ENCODE measurements around the gene HARBI1. TPM values are rescaled to one million over a fixed set of nuclear protein-coding genes. Genes with fewer than 3 reads are reported as not detected.
A peak's percentile ranks its signal among the peaks of the same experiment; 100 is the strongest.
"Not testable (repeated sequence)": the region's sequence is repeated elsewhere in the genome, so short reads cannot be mapped to it uniquely, and the experiment has no call there.

Gene HARBI1
- total RNA-seq, 1 experiment from 2014 or later = 7.6 TPM

GRCh38 chr11:46590740-46591605 lies 26.1 kb downstream of the HARBI1 start:
- ChIA-PET CTCF (no interaction called here), POLR2A (interaction anchor here (0.7 to 1.1 kb wide), 2 partner anchors 37 to 60 kb away, joined by 3 to 5 read pairs; no protein-coding TSS in a partner anchor)
- DNase-seq = no peak
- peaks cover 7% of the 10 kb centered on the region for H3K36me3 Mint-ChIP-seq (ENCODE audit: insufficient read depth, unreplicated experiment)
- BruUV-seq (replicated peaks) = TSS peak; percentile 22
- H3K36me3 ChIP-seq (ENCODE audit: control insufficient read depth, insufficient read depth, low read length) = no peaks in the 10 kb centered on the region
- H3K9me3 ChIP-seq = no peaks in the 10 kb centered on the region
- no peaks in the 10 kb centered on the region for H3K9me3 Mint-ChIP-seq (ENCODE audit: unreplicated experiment)
- peaks cover 23% of the 10 kb centered on the region for H3K4me1 Mint-ChIP-seq (ENCODE audit: low read depth, unreplicated experiment)
- peaks cover 27% of the 10 kb centered on the region for H3K4me1 ChIP-seq
- no peak overlapping the region for H3K4me3 ChIP-seq (ENCODE audit: low read depth, low read length)
- no peaks in the 10 kb centered on the region for H3K27me3 Mint-ChIP-seq (ENCODE audit: insufficient read depth, unreplicated experiment)
- peak overlapping the region; percentile 5 for H3K4me3 Mint-ChIP-seq (ENCODE audit: unreplicated experiment)
- intact Hi-C loops (cut with micrococcal nuclease; ENCODE audit: unreplicated experiment) = no loop called here
- H3K27ac Mint-ChIP-seq (ENCODE audit: unreplicated experiment) = peak overlapping the region; percentile 12
- no peaks in the 10 kb centered on the region for H3K27me3 ChIP-seq (replicated peaks; ENCODE audit: control insufficient read depth, insufficient read depth, low read length)
- TF ChIP-seq CTCF (IDR thresholded peaks at IDR 0.05; ENCODE audit: insufficient read depth in 1 of 2, low read depth in 1 of 2, low read length in 1 of 2, severe bottlenecking in 1 of 2, unreplicated experiment in 1 of 2) = no peak

- no peak overlapping the region for H3K4me3 ChIP-seq (ENCODE audit: low read depth, low read length)
- no peak overlapping the region for H3K4me3 Mint-ChIP-seq (ENCODE audit: unreplicated experiment)
- peaks cover 23% of the 10 kb centered on the region for H3K4me1 ChIP-seq
- H3K36me3 ChIP-seq (ENCODE audit: control insufficient read depth, insufficient read depth, low read length) = no peaks in the 10 kb centered on the region; the same call in 1 of the 2 replicates
- H3K9me3 ChIP-seq = no peaks in the 10 kb centered on the region
- ChIA-PET CTCF (no interaction called here), POLR2A (no interaction called here)
- no peak for TF ChIP-seq CTCF (IDR thresholded peaks at IDR 0.05; ENCODE audit: insufficient read depth in 1 of 2, low read depth in 1 of 2, low read length in 1 of 2, severe bottlenecking in 1 of 2, unreplicated experiment in 1 of 2)
- H3K9me3 Mint-ChIP-seq (ENCODE audit: unreplicated experiment) = no peaks in the 10 kb centered on the region
- peaks cover 7% of the 10 kb centered on the region for H3K36me3 Mint-ChIP-seq (ENCODE audit: insufficient read depth, unreplicated experiment)
- intact Hi-C loops (cut with micrococcal nuclease; ENCODE audit: unreplicated experiment) = no loop called here
- BruUV-seq (replicated peaks) = no TSS peak
- H3K4me1 Mint-ChIP-seq (ENCODE audit: low read depth, unreplicated experiment) = peaks cover 17% of the 10 kb centered on the region
- no peak for DNase-seq
- H3K27me3 Mint-ChIP-seq (ENCODE audit: insufficient read depth, unreplicated experiment) = no peaks in the 10 kb centered on the region
- H3K27ac Mint-ChIP-seq (ENCODE audit: unreplicated experiment) = no peak overlapping the region
- H3K27me3 ChIP-seq (replicated peaks; ENCODE audit: control insufficient read depth, insufficient read depth, low read length) = no peaks in the 10 kb centered on the region
These were observed 28.1 kb downstream of the HARBI1 start for GRCh38 chr11:46588915-46589314.

DNA sequence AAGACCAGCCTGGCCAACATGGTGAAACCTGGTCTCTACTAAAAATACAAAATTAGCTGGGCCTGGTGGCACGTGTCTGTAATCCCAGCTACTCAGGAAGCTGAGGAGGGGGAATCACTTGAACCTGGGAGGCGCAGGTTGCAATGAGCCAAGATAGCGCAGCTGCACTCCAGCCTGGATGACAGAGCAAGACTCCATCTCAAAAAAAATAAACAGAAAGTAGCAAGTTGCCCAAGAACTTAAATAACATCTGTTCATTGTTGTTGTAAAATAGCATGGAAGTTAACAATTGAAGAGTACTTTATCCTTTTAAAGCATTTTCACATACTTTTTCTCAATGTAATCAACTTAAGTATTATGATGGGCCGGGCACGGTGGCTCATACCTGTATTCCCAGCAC lies 28.9 kb downstream of the HARBI1 start:
- Mint-ChIP-seq H3K4me1 (ENCODE audit: low read depth, unreplicated experiment) (peaks cover 17% of the 10 kb centered on the region), H3K9me3 (ENCODE audit: unreplicated experiment) (no peaks in the 10 kb centered on the region), H3K36me3 (ENCODE audit: insufficient read depth, unreplicated experiment) (no peaks in the 10 kb centered on the region), H3K27me3 (ENCODE audit: insufficient read depth, unreplicated experiment) (no peaks in the 10 kb centered on the region), H3K4me3 (ENCODE audit: unreplicated experiment) (no peak overlapping the region), H3K27ac (ENCODE audit: unreplicated experiment) (no peak overlapping the region)
- no peak for TF ChIP-seq CTCF (IDR thresholded peaks at IDR 0.05; ENCODE audit: insufficient read depth in 1 of 2, low read depth in 1 of 2, low read length in 1 of 2, severe bottlenecking in 1 of 2, unreplicated experiment in 1 of 2)
- POLR2A ChIA-PET = no interaction called here
- CTCF ChIA-PET = no interaction called here
- DNase-seq = no peak
- no peak overlapping the region for H3K4me3 ChIP-seq (ENCODE audit: low read depth, low read length)
- H3K36me3 ChIP-seq (ENCODE audit: control insufficient read depth, insufficient read depth, low read length) = no peaks in the 10 kb centered on the region; the same call in 1 of the 2 replicates
- intact Hi-C loops (cut with micrococcal nuclease; ENCODE audit: unreplicated experiment) = no loop called here
- peaks cover 23% of the 10 kb centered on the region for H3K4me1 ChIP-seq
- H3K9me3 ChIP-seq = no peaks in the 10 kb centered on the region
- no TSS peak for BruUV-seq (replicated peaks)
- no peaks in the 10 kb centered on the region for H3K27me3 ChIP-seq (replicated peaks; ENCODE audit: control insufficient read depth, insufficient read depth, low read length)

DNA sequence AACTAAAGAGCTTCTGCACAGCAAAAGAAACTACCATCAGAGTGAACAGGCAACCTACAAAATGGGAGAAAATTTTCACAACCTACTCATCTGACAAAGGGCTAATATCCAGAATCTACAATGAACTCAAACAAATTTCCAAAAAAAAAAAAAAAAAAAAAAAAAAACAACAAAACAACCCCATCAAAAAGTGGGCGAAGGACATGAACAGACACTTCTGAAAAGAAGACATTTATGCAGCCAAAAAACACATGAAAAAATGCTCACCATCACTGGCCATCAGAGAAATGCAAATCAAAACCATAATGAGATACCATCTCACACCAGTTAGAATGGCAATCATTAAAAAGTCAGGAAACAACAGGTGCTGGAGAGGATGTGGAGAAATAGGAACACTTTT lies 33.5 kb downstream of the HARBI1 start:
- CTCF ChIA-PET = not testable (repeated sequence)

More for the DNA sequence above, 33.5 kb downstream of the HARBI1 start:
- H3K9me3 Mint-ChIP-seq (ENCODE audit: unreplicated experiment); DNase-seq; H3K27me3 Mint-ChIP-seq (ENCODE audit: insufficient read depth, unreplicated experiment); H3K9me3 ChIP-seq; H3K4me3 Mint-ChIP-seq (ENCODE audit: unreplicated experiment); H3K27ac Mint-ChIP-seq (ENCODE audit: unreplicated experiment); intact Hi-C loops (cut with micrococcal nuclease; ENCODE audit: unreplicated experiment); H3K4me3 ChIP-seq (ENCODE audit: low read depth, low read length); H3K4me1 ChIP-seq; BruUV-seq (replicated peaks); POLR2A ChIA-PET; H3K27me3 ChIP-seq (replicated peaks; ENCODE audit: control insufficient read depth, insufficient read depth, low read length); H3K36me3 ChIP-seq (ENCODE audit: control insufficient read depth, insufficient read depth, low read length): not testable (repeated sequence)
- peaks cover 26% of the 10 kb centered on the region for H3K4me1 Mint-ChIP-seq (ENCODE audit: low read depth, unreplicated experiment)
- peaks cover 17% of the 10 kb centered on the region for H3K36me3 Mint-ChIP-seq (ENCODE audit: insufficient read depth, unreplicated experiment)
